ENCODE results near the gene BMPR1B.
A peak's percentile ranks its signal among the peaks of the same experiment; 100 is the strongest.

BMPR1B gene

DNA sequence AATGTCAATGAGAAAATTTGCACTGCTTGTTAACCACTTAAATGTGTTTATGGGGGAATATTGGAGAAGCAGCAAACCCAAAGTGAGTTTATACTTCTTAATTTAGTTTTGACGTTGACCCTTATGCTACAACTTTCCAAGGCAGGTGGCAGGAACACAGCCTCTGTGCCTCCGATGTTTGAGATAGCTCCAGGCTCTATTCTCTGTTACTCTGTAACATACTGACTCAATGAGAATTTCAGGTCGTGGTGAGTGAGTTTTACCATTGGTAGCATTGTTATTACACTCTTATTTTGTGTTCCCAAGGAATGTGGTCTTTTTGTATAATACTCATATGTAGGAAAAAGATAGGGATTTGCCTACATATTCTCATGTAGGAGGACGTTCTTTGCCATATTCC, 210.7 kb downstream of the BMPR1B start:
- no peak for DNase-seq

GRCh38 chr4:94970650-94971049, 212.9 kb downstream of the BMPR1B start:
- no peak for DNase-seq

DNA sequence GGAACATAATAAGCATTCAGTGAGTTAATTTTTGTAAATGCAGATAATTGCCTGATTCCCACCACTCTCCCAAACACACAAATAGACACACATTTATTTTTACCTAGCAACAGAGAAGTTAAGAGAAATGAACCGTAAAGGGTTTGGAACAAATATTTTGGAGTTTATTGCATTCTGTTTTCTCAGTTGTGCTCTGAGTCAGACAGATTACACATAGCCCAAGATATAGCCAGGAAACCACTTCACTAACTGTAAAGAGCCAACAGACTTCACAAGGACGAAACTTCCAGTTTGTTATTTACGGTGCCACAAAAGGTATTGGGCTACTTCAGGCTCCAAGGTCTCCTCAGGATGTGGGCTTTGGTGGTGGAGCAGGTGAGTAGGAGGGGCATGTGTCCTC, 217.0 kb downstream of the BMPR1B start:
- DNase-seq = peak; percentile 15

- DNase-seq = no peak
Measured at GRCh38 chr4:94976371-94977011, 218.7 kb downstream of the BMPR1B start.

GRCh38 chr4:94978904-94979303, 221.1 kb downstream of the BMPR1B start:
- no peak for DNase-seq

DNA sequence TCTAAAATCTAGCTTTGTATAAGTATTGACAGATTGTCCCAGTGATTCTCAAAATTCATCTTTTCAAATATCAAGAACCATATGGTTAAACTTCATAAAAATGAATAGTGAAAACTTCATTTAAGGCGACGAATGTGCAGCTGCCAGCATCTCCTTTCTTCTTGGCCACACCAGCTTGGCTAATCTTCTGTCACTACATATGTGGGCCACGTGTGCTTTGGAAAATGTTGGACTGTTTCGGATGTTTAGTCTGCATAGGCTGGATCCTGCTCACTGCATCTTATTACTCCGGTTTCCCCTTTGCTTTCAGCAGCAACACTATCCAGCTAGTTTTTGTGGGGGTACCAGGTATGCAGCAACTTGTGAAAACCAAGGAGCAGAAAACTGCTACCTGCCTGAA, 221.9 kb downstream of the BMPR1B start:
- no peak for DNase-seq

DNA sequence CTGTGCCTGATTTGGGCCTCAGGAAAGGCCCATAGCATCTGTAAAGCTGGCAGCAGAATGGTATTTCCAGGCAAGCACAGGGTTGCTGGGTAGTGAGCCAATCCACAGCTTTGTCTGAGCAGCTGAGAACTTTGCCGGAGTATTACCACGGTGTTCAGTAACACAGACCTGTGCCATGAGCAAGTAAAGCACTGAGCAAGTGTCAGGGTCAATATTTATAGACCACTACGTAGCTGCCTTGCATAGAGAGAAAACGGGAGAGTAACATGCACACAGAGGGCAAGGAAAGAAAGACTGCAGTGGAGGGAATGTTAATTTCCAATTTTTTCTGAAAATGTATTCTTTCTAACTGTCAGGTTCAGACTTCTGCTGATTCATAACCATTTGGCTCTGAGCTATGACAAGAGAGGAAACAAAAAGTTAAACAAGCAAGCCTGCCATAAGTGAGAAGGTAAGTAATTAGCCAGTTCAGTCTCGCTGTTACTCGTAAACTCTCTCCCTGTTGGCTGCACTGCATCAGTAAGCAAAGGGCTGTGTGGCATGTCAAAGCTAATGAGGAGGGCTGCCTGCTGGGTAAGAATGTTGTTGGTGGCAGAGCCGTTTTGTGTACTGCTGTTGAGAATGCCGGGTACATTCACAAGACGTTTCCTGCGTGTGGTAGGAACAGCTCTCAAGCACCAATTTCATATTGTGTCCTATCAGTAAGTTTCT, 238.1 kb downstream of the BMPR1B start:
- DNase-seq = peak; percentile 53

DNA sequence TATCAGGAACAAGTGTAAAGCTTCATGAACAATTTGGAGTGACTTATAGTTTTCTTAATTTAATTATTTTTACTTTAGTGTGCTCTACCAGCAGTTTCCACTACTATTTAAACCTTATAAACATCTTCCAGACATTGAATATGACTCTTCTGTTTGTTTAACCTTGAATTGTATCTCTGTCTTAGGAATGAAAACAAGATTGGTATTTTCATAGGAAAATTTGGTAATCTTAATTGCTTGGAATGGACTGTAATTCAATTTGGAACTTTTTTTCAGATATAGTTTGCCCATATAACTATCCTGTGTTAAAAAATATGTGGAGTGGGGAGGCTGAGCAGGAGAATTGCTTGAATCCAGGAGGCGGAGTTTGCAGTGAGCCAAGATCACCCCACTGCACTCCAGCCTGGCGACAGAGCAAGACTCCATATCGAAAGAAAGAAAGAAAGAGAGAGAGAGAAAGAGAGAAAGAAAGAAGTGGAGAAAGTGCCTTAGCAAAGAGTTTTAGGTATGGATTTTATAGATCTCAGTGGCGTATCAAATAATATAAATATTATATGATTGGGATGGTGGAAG, 242.4 kb downstream of the BMPR1B start:
- no peak for DNase-seq

DNA sequence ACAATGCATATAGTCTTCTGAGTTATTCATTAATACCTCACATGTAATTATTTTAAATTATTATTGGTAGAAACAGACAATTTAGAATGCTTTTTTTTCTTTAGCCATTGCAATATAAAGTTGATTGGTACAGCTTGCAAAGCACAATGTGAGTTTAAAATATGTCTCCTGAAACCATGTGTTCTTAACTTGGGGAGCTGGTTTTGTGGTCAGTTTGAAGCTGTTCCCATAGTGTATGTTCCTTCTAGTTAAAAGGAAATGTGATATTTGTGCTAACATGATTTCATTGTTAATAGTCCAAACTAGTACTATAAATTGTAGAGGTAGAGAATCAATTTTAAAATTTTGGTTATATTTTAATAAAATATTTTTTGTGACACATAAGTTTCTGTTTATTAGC, 247.2 kb downstream of the BMPR1B start:
- no peak for DNase-seq

GRCh38 chr4:95007998-95008397, 250.2 kb downstream of the BMPR1B start:
- no peak for DNase-seq

GRCh38 chr4:95013236-95013635, 255.5 kb downstream of the BMPR1B start:
- DNase-seq = no peak

DNA sequence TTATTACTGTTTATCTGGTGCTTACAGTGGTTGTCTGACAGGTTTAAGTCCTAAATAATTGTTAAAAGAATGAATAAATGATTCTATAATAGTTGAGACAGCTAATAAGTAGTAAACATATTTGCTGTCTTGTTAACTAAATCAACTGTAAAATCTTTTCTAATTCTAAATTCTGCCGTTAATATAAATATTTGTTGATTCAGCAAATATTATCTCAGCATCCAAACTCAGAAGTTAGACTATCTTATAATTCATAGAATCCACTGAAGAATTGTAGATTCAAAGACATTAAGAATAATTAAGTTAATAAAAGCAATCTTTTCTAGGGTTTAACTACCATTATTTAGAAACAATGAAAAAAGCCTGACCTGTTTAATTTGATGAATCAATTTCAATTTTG, 256.3 kb downstream of the BMPR1B start:
- DNase-seq = no peak

DNA sequence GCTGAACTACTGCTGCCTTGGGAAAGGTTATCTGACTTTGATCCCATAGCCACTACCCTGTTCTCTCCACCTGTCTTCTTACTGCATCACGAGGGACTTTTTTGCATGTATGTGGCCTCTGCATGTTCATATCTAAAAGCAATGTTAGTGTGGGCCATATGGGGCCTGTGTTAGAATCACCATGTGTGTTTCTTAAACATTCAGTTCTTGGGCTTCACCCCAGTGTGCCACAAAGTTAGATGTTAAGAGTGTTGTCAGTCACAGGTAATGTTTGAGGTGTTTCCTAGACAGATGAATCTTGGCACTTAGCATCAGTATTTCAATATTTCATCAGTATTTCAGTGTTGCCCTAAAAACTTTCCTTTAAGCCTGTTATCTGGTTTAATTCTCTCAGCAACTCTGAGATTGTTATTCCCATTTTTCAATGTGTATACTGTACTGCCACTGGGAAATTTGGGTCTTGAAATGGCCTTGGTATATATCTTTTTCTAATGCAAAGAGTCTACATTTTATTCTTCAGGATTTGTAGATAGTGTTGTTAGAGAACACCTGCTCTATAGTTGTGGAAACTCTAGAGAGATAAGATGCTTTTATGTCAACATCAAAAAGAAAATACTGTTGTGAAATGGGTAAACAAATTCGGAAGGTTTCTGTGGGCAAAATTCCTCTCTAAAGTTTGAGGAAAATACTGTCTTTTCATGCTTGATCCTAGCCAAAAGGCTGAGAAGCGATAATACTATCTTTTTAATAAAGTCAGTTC, 259.7 kb downstream of the BMPR1B start:
- no peak for DNase-seq

DNA sequence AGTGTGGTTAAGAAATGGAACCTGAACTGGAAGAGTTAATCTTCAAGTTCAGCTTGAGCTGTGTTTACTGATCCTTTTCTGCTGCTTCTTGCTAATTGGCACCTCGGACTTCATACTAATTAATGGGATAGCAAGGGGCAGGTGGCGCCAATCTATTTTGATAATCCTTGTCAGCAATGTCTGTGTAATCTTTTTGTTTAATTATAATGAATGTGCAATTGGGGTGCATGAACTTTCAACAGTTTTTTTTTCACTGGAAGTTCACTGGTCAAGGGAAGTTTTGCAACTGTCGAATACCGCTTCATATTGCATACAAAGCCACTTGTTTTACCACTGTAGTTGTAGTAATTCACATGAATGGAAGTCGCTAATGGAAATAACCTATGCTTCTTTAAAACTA, 261.0 kb downstream of the BMPR1B start:
- DNase-seq = no peak

GRCh38 chr4:95020521-95020920, 262.8 kb downstream of the BMPR1B start:
- no peak for DNase-seq

DNA sequence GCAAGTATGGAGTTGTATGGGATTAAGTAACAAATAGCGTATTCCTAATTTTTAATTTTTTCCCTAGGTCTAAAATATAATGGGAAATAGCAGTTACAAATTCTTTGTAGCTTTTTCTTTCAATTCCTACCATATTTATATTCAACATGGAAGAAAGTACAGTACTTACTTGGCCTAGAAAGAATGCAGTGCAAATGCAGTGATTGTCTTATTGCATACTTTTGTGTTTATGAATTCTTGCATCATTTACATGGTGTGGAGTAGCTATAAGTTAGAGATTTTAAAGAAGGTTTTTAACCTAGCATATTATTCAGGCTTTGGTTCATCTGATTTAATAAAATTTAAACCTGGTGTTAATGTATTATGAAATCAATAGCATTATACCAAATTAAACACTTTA, 263.3 kb downstream of the BMPR1B start:
- DNase-seq = no peak

- DNase-seq = no peak
Measured at GRCh38 chr4:95023110-95023509, 265.4 kb downstream of the BMPR1B start.

GRCh38 chr4:95027905-95028618, 270.3 kb downstream of the BMPR1B start:
- peak; percentile 46 for DNase-seq

GRCh38 chr4:95038791-95039190, 281.0 kb downstream of the BMPR1B start:
- no peak for DNase-seq

DNA sequence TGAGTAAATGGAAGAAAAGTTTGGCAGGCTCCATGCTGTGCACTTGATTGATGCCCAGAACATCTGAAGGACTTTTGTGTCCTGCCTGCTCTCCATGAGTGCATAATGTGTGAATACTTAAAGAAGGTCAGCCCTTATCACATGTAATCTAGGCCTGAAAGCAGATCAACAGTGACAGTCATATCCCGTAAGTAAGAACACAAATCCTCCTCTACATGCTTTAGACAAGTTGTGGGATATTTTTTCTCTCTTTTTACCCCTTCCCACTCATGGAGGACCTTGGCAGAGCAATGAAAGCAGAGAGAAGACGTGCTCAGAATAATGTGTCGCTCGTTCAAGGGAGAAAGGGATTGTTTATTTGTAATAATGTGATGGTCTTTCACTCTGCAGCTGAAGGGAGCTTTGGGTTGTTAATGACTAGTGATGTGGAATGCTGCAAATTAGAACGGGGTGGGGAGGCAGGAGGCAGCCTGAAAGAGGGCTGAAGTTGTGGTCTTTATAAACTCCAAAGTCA, 286.6 kb downstream of the BMPR1B start:
- no peak for DNase-seq

- peak; percentile 20 for DNase-seq
Measured at GRCh38 chr4:95045429-95045828, 287.7 kb downstream of the BMPR1B start.

- no peak for DNase-seq
Measured at GRCh38 chr4:95048296-95048695, 290.5 kb downstream of the BMPR1B start.
